GM18502 (cell line): ENCODE results near the gene CUX1.

Source experiments
- ATAC-seq: cut with Tn5 transposase; IDR thresholded peaks from one replicate; pipeline ENCODE4 v1.9.1; 2021; ENCODE audit warnings: mild to moderate bottlenecking; ENCODE audit not compliant: unreplicated experiment, poor library complexity

The CUX1 gene

GRCh38 chr7:101943889-101944600 lies 126.6 kb downstream of the CUX1 start:
- ATAC-seq = no peak

DNA sequence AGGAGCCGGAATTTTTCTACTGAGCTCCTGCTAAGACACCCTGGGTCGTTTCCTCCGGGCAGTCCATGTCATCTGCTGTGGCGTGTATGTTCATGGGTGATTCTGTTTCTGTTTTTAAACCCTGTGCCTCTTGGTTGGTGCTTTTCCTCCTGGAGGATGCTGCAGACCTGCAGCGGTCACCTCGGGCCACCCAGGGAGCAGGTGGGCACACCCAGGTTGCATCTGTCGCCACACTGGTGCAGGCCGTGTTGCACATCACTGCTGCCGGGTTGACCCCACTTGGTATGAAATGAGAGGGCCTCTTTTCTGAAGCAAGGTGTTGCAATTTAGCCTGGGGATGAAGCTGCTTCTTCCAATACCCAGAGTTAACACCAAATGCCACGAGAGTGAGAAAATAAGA lies 127.2 kb downstream of the CUX1 start:
- no peak for ATAC-seq

GRCh38 chr7:101945034-101945758 lies 127.8 kb downstream of the CUX1 start:
- no peak for ATAC-seq

DNA sequence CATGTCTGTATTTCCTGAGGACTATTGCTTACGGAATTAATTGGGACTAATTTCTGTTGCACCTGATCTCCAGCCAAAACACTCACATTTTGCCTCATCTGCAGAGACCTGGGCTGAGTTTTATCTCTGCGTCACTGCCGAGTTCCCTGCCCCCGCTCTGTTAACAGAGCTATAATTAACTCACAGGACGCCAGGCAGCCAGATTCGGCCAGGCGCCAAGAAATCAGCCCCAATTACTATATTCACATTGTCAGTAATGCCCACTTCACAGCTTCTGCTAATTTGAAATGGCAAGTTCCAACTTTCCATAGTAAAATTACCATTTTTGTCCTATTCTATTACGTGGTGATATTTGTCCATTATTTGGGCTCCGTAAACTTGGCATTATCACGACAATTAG lies 130.5 kb downstream of the CUX1 start:
- no peak for ATAC-seq

- ATAC-seq = no peak
These were observed 131.2 kb downstream of the CUX1 start for GRCh38 chr7:101948650-101949049.

- ATAC-seq = no peak
These were observed 133.2 kb downstream of the CUX1 start for GRCh38 chr7:101950450-101951119.

DNA sequence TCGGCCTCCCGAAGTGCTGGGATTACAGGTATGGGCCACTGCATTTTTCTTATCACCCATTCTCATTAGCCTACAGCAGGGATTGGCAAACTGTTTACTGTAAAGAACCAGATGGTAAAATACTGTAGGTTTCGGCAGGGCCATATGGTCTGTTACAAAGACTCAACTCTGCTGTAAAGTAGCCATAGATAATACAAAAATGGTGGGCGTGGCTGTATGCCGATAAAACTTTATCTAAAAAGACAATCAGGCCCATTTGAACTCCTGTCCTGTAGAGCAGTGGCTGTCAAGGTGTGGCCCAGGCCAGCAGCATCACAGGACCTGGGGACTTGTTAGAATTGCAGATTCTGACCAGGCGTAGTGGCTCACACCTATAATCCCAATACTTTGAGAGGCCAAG lies 134.3 kb downstream of the CUX1 start:
- ATAC-seq = no peak

GRCh38 chr7:101952355-101953247 lies 135.2 kb downstream of the CUX1 start:
- ATAC-seq = no peak

GRCh38 chr7:101953248-101953819 lies 135.9 kb downstream of the CUX1 start:
- ATAC-seq = peak; percentile 62

GRCh38 chr7:101954499-101954898 lies 137.1 kb downstream of the CUX1 start:
- ATAC-seq = no peak

DNA sequence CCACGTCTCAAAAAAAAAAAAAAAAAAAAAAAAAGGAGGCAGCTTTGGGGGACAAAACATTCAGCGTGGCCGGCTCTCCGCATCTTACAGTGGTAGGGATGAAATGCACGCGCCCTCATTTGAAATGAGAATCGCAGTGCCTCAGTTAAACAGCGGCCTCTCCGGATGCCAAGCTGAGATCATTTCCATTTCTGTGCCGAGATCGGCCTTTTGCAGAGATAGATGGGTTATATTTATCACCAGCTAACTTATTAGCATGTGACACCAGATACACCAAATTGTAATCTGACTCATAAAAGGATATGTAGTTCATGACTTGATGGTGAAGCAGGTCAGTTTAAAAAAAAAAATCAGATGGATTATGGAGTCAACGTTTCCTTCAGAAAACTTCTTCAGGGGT lies 138.7 kb downstream of the CUX1 start:
- no peak for ATAC-seq

DNA sequence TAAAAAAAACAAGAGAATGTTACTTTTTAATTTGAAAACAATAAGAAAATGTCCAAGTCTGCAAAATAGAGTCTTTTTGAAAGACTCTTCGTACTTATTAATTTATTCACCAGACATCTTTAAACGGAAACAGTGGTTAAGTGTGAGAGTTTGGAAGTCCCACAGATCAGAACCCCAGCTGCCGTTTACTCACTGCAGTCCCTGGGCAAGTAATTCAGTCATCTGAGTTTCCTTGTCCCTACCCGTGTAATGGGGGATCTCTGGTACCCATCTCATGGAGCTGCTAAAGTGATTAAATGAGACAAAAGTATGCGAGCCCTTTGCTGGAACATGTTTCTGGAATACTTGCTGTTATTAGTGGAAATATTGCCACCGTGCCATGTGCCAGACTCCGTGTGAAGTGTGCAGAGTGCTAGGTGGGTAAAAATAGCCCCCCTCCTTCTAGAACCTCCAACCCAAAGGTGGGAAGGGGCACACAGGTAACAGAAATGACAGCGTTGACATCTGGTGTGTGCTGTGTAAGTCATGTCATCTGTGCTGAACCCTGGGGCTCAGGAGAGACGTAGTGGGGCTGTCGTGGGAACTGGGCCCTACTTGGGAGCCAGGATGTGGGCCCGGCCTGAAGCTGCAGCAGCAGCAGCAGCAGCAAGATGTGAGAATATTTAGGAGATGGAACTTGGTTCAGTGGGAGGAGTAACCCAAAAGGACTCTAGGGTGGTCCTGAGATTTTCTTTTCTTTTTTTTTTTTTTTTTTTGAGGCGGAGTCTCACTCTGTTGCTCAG lies 140.5 kb downstream of the CUX1 start:
- ATAC-seq = no peak

DNA sequence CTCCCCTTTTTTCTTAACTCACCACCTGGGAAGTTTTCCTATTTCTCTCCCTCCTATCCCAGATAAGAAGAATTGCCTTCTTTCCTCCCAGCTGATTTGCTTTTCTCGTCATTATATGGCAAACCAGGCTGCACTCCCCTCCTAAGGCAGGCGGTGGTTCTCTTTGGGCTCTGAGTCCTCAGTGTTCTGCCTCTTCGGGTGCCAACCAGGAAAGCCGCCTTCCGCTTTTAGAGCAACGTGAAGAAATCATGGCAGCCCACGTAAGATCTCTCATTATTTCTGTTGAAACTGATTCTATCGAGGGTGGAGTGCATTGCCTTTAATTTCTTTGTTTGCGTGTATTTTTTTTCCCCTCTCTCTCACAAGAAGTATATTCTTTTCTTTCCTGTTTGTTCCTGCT lies 141.9 kb downstream of the CUX1 start:
- no peak for ATAC-seq

- ATAC-seq = no peak
These were observed 142.4 kb downstream of the CUX1 start for GRCh38 chr7:101959829-101960228.

- no peak for ATAC-seq
These were observed 142.9 kb downstream of the CUX1 start for GRCh38 chr7:101960323-101960722.

- no peak for ATAC-seq
These were observed 143.7 kb downstream of the CUX1 start for GRCh38 chr7:101960985-101961708.

DNA sequence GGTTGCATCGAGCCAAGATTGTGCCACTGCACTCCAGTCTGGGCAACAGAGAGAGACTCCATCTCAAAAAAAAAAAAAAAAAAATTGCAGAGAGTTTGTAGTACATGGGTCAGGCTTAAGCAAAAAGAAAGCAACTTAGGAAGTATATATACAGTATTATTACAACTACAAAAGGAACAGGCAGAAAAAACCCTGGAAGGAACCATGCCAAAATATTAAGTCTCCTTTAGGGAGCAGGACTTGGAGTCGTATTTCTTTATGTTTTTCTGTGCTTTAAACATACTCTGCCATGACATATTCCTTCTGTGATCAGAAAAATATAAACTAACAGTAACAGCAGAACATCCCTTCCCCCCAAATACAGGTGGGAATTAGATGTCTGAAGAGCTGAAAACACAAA lies 144.4 kb downstream of the CUX1 start:
- ATAC-seq = no peak

- no peak for ATAC-seq
These were observed 146.3 kb downstream of the CUX1 start for GRCh38 chr7:101963693-101964092.
